ENCODE results near the gene FBXL20.

The FBXL20 gene

GRCh38 chr17:39401412-39402243 is at the start of gene FBXL20 (continued):
- TF ChIP-seq ZNF600 (tag by site-specific recombination; IDR thresholded peaks at IDR 0.05), result peak; percentile 57; the same call in 1 of the 2 replicates
- TF ChIP-seq SP3 (tag by site-specific recombination; IDR thresholded peaks at IDR 0.05), result peak; percentile 61
- TF ChIP-seq ZNF544 (tag by site-specific recombination; IDR thresholded peaks at IDR 0.05), result no peak
- TF ChIP-seq ZSCAN16 (tag by site-specific recombination; IDR thresholded peaks at IDR 0.05), result peak; percentile 54; the same call in 1 of the 2 replicates
- TF ChIP-seq ZNF449 (tag by site-specific recombination; IDR thresholded peaks at IDR 0.05), result no peak
- no peak; the same call in 1 of the 2 replicates for TF ChIP-seq ZNF610 (tag by site-specific recombination; IDR thresholded peaks at IDR 0.05; ENCODE audit: borderline replicate concordance)
- TF ChIP-seq ZNF132 (tag by site-specific recombination; IDR thresholded peaks at IDR 0.05; ENCODE audit: borderline replicate concordance), result no peak
- TF ChIP-seq ZNF280C (tag by site-specific recombination; IDR thresholded peaks at IDR 0.05), result no peak
- TF ChIP-seq ZNF510 (tag by site-specific recombination; IDR thresholded peaks at IDR 0.05; ENCODE audit: insufficient replicate concordance), result no peak
- peak; percentile 79 for TF ChIP-seq ZNF341 (tag by site-specific recombination; IDR thresholded peaks at IDR 0.05; ENCODE audit: low read depth)
- peak; percentile 53; the same call in 1 of the 2 replicates for TF ChIP-seq WT1 (tag by site-specific recombination; IDR thresholded peaks at IDR 0.05)
- peak; percentile 45 for TF ChIP-seq ZNF660 (tag by site-specific recombination; IDR thresholded peaks at IDR 0.05)
- no peak for TF ChIP-seq ZNF623 (tag by site-specific recombination; IDR thresholded peaks at IDR 0.05)
- TF ChIP-seq ZNF677 (tag by site-specific recombination; IDR thresholded peaks at IDR 0.05), result no peak
- TF ChIP-seq ZNF416 (tag by site-specific recombination; IDR thresholded peaks at IDR 0.05), result 0 out of 2 replicates have a peak, but pooled peaks have one; percentile 39
- TF ChIP-seq ZNF639 (tag by site-specific recombination; IDR thresholded peaks at IDR 0.05), result 0 out of 2 replicates have a peak, but pooled peaks have one; percentile 24
- TF ChIP-seq ZNF354C (tag by site-specific recombination; IDR thresholded peaks at IDR 0.05; ENCODE audit: borderline replicate concordance, low read depth), result no peak
- no peak for TF ChIP-seq HOXC10 (CRISPR knock-in tag; IDR thresholded peaks at IDR 0.05)
- no peak for TF ChIP-seq ZNF221 (tag by site-specific recombination; IDR thresholded peaks at IDR 0.05; ENCODE audit: borderline replicate concordance)
- TF ChIP-seq ZNF362 (tag by site-specific recombination; IDR thresholded peaks at IDR 0.05), result peak; percentile 28; the same call in 1 of the 2 replicates
- no peak for TF ChIP-seq ZNF184 (tag by site-specific recombination; IDR thresholded peaks at IDR 0.05)
- TF ChIP-seq HOXD13 (CRISPR knock-in tag; IDR thresholded peaks at IDR 0.05; ENCODE audit: borderline replicate concordance), result no peak
- no peak; the same call in 1 of the 2 replicates for TF ChIP-seq ZNF513 (tag by site-specific recombination; IDR thresholded peaks at IDR 0.05)
- no peak for TF ChIP-seq ZNF138 (tag by site-specific recombination; IDR thresholded peaks at IDR 0.05; ENCODE audit: borderline replicate concordance)
- no peak for TF ChIP-seq ZNF654 (tag by site-specific recombination; IDR thresholded peaks at IDR 0.05; ENCODE audit: low read depth)
- TF ChIP-seq ZNF175 (tag by site-specific recombination; IDR thresholded peaks at IDR 0.05), result no peak
- no peak for TF ChIP-seq ZNF292 (tag by site-specific recombination; IDR thresholded peaks at IDR 0.05; ENCODE audit: borderline replicate concordance, low read depth)
- TF ChIP-seq ZNF37A (tag by site-specific recombination; IDR thresholded peaks at IDR 0.05), result no peak
- TF ChIP-seq ATF2 (tag by site-specific recombination; IDR thresholded peaks at IDR 0.05; ENCODE audit: low read depth), result no peak
- peak; percentile 55; the same call in 1 of the 2 replicates for TF ChIP-seq ZNF792 (tag by site-specific recombination; IDR thresholded peaks at IDR 0.05)

Measured in HEK293 (cell line).